A549 (cell line): ENCODE measurements around the gene UNC13C.

ENCODE experiments used
- CBX2 ChIP-seq: fragments of 200-600 bp; sonication (generic); IDR thresholded peaks from 2 replicates; pipeline ENCODE4 v1.6.1; 2016; ENCODE audit warnings: low read depth, mild to moderate bottlenecking, borderline replicate concordance
- CEBPB ChIP-seq, 2 experiments: fragments of >200 bp in 1 of 2; sonication (Bioruptor Twin) in 1 of 2; formaldehyde crosslinking in 1 of 2; IDR thresholded peaks; 2 replicates each; pipeline ENCODE4 v1.6.1; 2012 to 2016
- ESRRA ChIP-seq: fragments of 150-350 bp; IDR thresholded peaks from 2 replicates; pipeline ENCODE4 v1.6.1; 2014; ENCODE audit warnings: mild to moderate bottlenecking, low read length, borderline replicate concordance
- MYC ChIP-seq: IDR thresholded peaks from 2 replicates; pipeline ENCODE4 v1.6.1; 2012; ENCODE audit warnings: mild to moderate bottlenecking, inconsistent platforms, low read length, improper control_type of control experiment, borderline replicate concordance
- PHF8 ChIP-seq: fragments of 200-600 bp; sonication (generic); IDR thresholded peaks from 2 replicates; pipeline ENCODE4 v1.6.1; 2016; ENCODE audit warnings: low read depth, mild to moderate bottlenecking, antibody characterized with exemption, moderate library complexity, borderline replicate concordance
- POLR2A ChIP-seq: IDR thresholded peaks from 2 replicates; pipeline ENCODE4 v1.6.1; 2012; ENCODE audit warnings: mild to moderate bottlenecking, low read length
- RAD21 ChIP-seq, 2 experiments: fragments of >200 bp in 1 of 2; sonication (Bioruptor Twin) in 1 of 2; formaldehyde crosslinking in 1 of 2; IDR thresholded peaks in 1 of 2; conservative IDR thresholded peaks in 1 of 2; 2 replicates in 1 of 2; 3 replicates in 1 of 2; pipeline ENCODE4 v1.6.1; 2012 to 2018; ENCODE audit warnings: inconsistent platforms in 1 of 2
- TF ChIP-seq, protein P1 (sequence below): fragments of >200 bp; sonication (Bioruptor Twin); formaldehyde crosslinking; IDR thresholded peaks from 3 replicates; pipeline ENCODE4 v1.5.1; 2016
- TF ChIP-seq, protein P2 (sequence below): fragments of 250-450 bp; sonication (Bioruptor Pico); IDR thresholded peaks from 2 replicates; pipeline ENCODE4 v1.5.0; 2021; ENCODE audit warnings: mild to moderate bottlenecking, moderate library complexity, borderline replicate concordance

DNA sequence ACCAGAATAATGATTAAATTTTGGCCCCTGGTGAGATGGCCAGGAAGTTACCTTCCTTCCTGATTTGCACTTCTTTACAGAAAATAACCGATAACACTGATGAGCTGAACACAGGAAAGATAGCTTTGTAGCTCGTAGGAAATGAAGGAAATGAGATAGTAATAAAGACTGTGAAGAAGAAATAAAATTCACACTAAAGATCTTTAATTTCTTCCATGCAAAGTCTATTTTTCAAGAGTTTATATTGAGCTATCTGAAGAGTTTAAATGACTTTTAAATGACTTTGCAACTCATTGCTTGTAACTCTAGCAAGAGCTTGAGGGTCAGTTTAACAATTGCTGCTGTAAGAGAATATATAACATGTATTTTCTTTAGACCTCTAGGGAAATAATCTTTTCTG lies 543.0 kb downstream of the UNC13C start:
- TF ChIP-seq, protein P1, sequence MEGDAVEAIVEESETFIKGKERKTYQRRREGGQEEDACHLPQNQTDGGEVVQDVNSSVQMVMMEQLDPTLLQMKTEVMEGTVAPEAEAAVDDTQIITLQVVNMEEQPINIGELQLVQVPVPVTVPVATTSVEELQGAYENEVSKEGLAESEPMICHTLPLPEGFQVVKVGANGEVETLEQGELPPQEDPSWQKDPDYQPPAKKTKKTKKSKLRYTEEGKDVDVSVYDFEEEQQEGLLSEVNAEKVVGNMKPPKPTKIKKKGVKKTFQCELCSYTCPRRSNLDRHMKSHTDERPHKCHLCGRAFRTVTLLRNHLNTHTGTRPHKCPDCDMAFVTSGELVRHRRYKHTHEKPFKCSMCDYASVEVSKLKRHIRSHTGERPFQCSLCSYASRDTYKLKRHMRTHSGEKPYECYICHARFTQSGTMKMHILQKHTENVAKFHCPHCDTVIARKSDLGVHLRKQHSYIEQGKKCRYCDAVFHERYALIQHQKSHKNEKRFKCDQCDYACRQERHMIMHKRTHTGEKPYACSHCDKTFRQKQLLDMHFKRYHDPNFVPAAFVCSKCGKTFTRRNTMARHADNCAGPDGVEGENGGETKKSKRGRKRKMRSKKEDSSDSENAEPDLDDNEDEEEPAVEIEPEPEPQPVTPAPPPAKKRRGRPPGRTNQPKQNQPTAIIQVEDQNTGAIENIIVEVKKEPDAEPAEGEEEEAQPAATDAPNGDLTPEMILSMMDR, result no peak
- TF ChIP-seq ESRRA (no peak), RAD21 (conservative IDR thresholded peaks at IDR 0.05 in 1 of 2, IDR thresholded peaks at IDR 0.05 in 1 of 2) (no peak), CEBPB (IDR thresholded peaks at IDR 0.05) (no peak), POLR2A (no peak), CBX2 (no peak), MYC (no peak), PHF8 (no peak)
- TF ChIP-seq, protein P2, sequence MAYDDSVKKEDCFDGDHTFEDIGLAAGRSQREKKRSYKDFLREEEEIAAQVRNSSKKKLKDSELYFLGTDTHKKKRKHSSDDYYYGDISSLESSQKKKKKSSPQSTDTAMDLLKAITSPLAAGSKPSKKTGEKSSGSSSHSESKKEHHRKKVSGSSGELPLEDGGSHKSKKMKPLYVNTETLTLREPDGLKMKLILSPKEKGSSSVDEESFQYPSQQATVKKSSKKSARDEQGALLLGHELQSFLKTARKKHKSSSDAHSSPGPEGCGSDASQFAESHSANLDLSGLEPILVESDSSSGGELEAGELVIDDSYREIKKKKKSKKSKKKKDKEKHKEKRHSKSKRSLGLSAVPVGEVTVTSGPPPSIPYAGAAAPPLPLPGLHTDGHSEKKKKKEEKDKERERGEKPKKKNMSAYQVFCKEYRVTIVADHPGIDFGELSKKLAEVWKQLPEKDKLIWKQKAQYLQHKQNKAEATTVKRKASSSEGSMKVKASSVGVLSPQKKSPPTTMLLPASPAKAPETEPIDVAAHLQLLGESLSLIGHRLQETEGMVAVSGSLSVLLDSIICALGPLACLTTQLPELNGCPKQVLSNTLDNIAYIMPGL, result no peak
